GM12892 (cell line): ENCODE data around the gene THAP6.

Experiments
- POLR2A ChIP-seq: IDR thresholded peaks from 2 replicates; pipeline ENCODE4 v1.6.1; 2011; ENCODE audit warnings: low read depth, low read length, control low read depth
- POLR2AphosphoS5 ChIP-seq: IDR thresholded peaks from 2 replicates; pipeline ENCODE4 v1.6.1; 2011; ENCODE audit warnings: low read depth, low read length, control low read depth

DNA sequence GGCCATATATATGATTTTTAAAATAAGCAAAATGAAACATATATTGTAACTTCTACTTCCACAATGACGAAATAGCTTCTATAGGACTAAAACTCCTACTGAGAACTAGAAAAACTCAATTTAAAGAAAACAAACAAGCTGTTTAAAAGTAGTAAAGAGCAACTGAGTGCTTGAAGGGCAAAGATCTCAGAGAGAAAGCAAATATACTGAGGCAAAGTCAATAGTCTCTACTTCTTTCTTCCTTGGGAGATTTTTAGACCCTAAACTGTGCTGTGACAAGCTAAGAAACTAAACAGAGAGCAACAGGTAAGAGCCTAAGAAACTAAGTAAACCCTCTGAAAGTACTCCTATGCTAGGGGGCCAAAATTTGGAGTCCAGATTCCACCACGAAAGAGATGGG, 8.6 kb upstream of the THAP6 start:
- TF ChIP-seq POLR2A: no peak
- TF ChIP-seq POLR2AphosphoS5: no peak
